Measurements from ENCODE around the gene KLC1. TPM values are rescaled to one million over a fixed set of nuclear protein-coding genes. Genes with fewer than 3 reads are reported as not detected.

Gene KLC1
- total RNA-seq, 1 experiment from 2014 or later = 283 TPM

GRCh38 chr14:103749452-103749851 is 120.4 kb downstream of the KLC1 start:
- no peak for DNase-seq (ENCODE audit: low read depth)

DNA sequence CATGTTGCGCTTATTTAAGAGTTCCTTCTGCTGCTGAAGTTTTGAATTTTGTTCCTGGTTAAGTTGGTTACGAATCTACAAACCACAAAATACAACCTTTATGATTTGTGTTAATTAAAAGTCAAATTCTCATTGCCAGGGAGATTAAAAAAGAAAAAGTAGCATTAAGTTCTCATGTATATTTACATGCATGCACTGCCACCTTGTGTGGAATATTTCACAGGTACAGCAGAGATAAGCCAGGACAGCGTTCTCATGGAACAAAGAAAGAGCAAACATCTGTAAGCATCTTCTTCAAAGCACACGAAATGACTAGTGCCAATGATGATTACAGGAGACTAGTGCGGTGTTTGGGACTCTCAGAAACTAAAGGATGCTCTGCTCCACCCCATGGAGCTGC is 120.8 kb downstream of the KLC1 start:
- DNase-seq (ENCODE audit: low read depth) = no peak

Other genes with a start within 250 kb of the KLC1 start
- 60.1 and 61.1 TPM in 2 replicates for gene MARK3, start 243.8 kb upstream of the KLC1 start, total RNA-seq (2014; rRNA removed)
- gene CKB, start 106.4 kb upstream of the KLC1 start, total RNA-seq (2014; rRNA removed) = 17.7 and 46.7 TPM in 2 replicates
- gene TRMT61A, start 100.0 kb upstream of the KLC1 start, total RNA-seq (2014; rRNA removed) = 20.3 and 21.6 TPM in 2 replicates
- 33.0 and 33.8 TPM in 2 replicates for gene BAG5, start 66.6 kb upstream of the KLC1 start, total RNA-seq (2014; rRNA removed)
- gene COA8, start 66.3 kb upstream of the KLC1 start, total RNA-seq (2014; rRNA removed) = 43.7 and 59.7 TPM in 2 replicates
- 46.7 and 51.7 TPM in 2 replicates for gene XRCC3, start 86.2 kb downstream of the KLC1 start, total RNA-seq (2014; rRNA removed)
- 36.2 and 46.3 TPM in 2 replicates for gene ZFYVE21, start 86.6 kb downstream of the KLC1 start, total RNA-seq (2014; rRNA removed)
- gene PPP1R13B, start 218.4 kb downstream of the KLC1 start, total RNA-seq (2014; rRNA removed) = 1.4 and 2.2 TPM in 2 replicates